HEK293 (cell line): Measurements from ENCODE around the gene EVC2.

Experiments
- CTCF ChIP-seq: fragments of 450-650 bp; formaldehyde crosslinking; IDR thresholded peaks from 2 replicates; pipeline ENCODE4 v1.5.1; 2016; ENCODE audit warnings: missing biosample characterization, missing genetic modification characterization
- YY1 ChIP-seq: fragments of 450-650 bp; formaldehyde crosslinking; IDR thresholded peaks from 2 replicates; pipeline ENCODE4 v1.5.1; 2018; ENCODE audit warnings: missing biosample characterization, missing genetic modification characterization
- ZBTB20 ChIP-seq: fragments of 450-650 bp; formaldehyde crosslinking; IDR thresholded peaks from 2 replicates; pipeline ENCODE4 v1.5.1; 2016; ENCODE audit warnings: missing biosample characterization, missing genetic modification characterization
- ZBTB49 ChIP-seq: fragments of 450-650 bp; formaldehyde crosslinking; IDR thresholded peaks from 2 replicates; pipeline ENCODE4 v1.5.1; 2016; ENCODE audit warnings: missing biosample characterization, missing genetic modification characterization, low read depth
- ZNF10 ChIP-seq: fragments of 450-650 bp; formaldehyde crosslinking; IDR thresholded peaks from 2 replicates; pipeline ENCODE4 v1.5.1; 2017; ENCODE audit warnings: missing biosample characterization, missing genetic modification characterization
- ZNF274 ChIP-seq, 2 experiments: fragments of 200-500 bp in 1 of 2; fragments of 450-650 bp in 1 of 2; sonication (Bioruptor generic) in 1 of 2; formaldehyde crosslinking in 1 of 2; IDR thresholded peaks; 2 replicates each; pipeline versions ENCODE4 v1.5.1 to v1.6.1; 2014 to 2016; ENCODE audit warnings: borderline replicate concordance in 1 of 2, inconsistent platforms in 1 of 2, low read length in 1 of 2, missing biosample characterization in 1 of 2, missing genetic modification characterization in 1 of 2
- ZNF777 ChIP-seq: fragments of 450-650 bp; formaldehyde crosslinking; IDR thresholded peaks from 2 replicates; pipeline ENCODE4 v1.5.1; 2017; ENCODE audit warnings: missing biosample characterization, missing genetic modification characterization, borderline replicate concordance

GRCh38 chr4:5742388-5742787 is 34.0 kb upstream of the EVC2 start:
- no peak for TF ChIP-seq ZNF274 (IDR thresholded peaks at IDR 0.05; ENCODE audit: low read length)
- TF ChIP-seq ZNF274 (tag by site-specific recombination; IDR thresholded peaks at IDR 0.05; ENCODE audit: borderline replicate concordance): no peak
- TF ChIP-seq ZNF777 (tag by site-specific recombination): no peak
- TF ChIP-seq CTCF (tag by site-specific recombination): no peak
- no peak for TF ChIP-seq ZNF10 (tag by site-specific recombination)
- TF ChIP-seq YY1 (tag by site-specific recombination): no peak
- TF ChIP-seq ZBTB20 (tag by site-specific recombination): no peak
- TF ChIP-seq ZBTB49 (tag by site-specific recombination): no peak
